ENCODE data around the gene PPP1CB. TPM values are rescaled to one million over a fixed set of nuclear protein-coding genes. Genes with fewer than 3 reads are reported as not detected.
"Not testable (repeated sequence)": the region's sequence is repeated elsewhere in the genome, so short reads cannot be mapped to it uniquely, and the experiment has no call there.

The PPP1CB gene
- polyA plus RNA-seq, 1 donor: 172 TPM

- DNase-seq: no peak
These were observed 28.9 kb downstream of the PPP1CB start for GRCh38 chr2:28780496-28780895.

GRCh38 chr2:28782423-28782822 is 30.8 kb downstream of the PPP1CB start:
- DNase-seq: no peak

- DNase-seq: not testable (repeated sequence)
These were observed 32.9 kb downstream of the PPP1CB start for GRCh38 chr2:28784570-28784969.

GRCh38 chr2:28796620-28797019 is 45.0 kb downstream of the PPP1CB start:
- no peak for DNase-seq

- no peak for DNase-seq
These were observed 50.1 kb downstream of the PPP1CB start for GRCh38 chr2:28801726-28802125.

- no peak for DNase-seq
These were observed 51.4 kb downstream of the PPP1CB start for GRCh38 chr2:28802975-28803429.

- no peak for DNase-seq
These were observed 58.3 kb downstream of the PPP1CB start for GRCh38 chr2:28809927-28810326.

- DNase-seq: peak; percentile 62
These were observed 59.0 kb downstream of the PPP1CB start, which contains the start of gene SPDYA for GRCh38 chr2:28810384-28811285. Gene SPDYA, plus strand, starts transcription at chr2:28810834. Its CDS starts 5,181 bp downstream, at chr2:28816015.

GRCh38 chr2:28818053-28818452 is 66.4 kb downstream of the PPP1CB start:
- DNase-seq: no peak

GRCh38 chr2:28821295-28821958 is 69.8 kb downstream of the PPP1CB start:
- peak; percentile 54 for DNase-seq

- no peak for DNase-seq
These were observed 70.4 kb downstream of the PPP1CB start for GRCh38 chr2:28822036-28822435.

GRCh38 chr2:28824207-28824606 is 72.6 kb downstream of the PPP1CB start:
- DNase-seq: no peak

GRCh38 chr2:28824870-28825269 is 73.2 kb downstream of the PPP1CB start:
- DNase-seq: no peak

- no peak for DNase-seq
These were observed 76.8 kb downstream of the PPP1CB start for GRCh38 chr2:28828382-28828781.

- no peak for DNase-seq
These were observed 82.3 kb downstream of the PPP1CB start for GRCh38 chr2:28833740-28834470.

- no peak for DNase-seq
These were observed 84.2 kb downstream of the PPP1CB start for GRCh38 chr2:28835781-28836180.

GRCh38 chr2:28838971-28839370 is 87.3 kb downstream of the PPP1CB start:
- no peak for DNase-seq

- DNase-seq: no peak
These were observed 90.4 kb downstream of the PPP1CB start for GRCh38 chr2:28842042-28842441.

Measured in hindlimb muscle (tissue), 1 donor.